ENCODE measurements around the gene GSX2. TPM values are rescaled to one million over a fixed set of nuclear protein-coding genes. Genes with fewer than 3 reads are reported as not detected.
"Not testable (repeated sequence)": the region's sequence is repeated elsewhere in the genome, so short reads cannot be mapped to it uniquely, and the experiment has no call there.

GSX2 gene
- total RNA-seq (2014; rRNA removed; shearing (Covaris generic)), result not detected in 2 replicates

DNA sequence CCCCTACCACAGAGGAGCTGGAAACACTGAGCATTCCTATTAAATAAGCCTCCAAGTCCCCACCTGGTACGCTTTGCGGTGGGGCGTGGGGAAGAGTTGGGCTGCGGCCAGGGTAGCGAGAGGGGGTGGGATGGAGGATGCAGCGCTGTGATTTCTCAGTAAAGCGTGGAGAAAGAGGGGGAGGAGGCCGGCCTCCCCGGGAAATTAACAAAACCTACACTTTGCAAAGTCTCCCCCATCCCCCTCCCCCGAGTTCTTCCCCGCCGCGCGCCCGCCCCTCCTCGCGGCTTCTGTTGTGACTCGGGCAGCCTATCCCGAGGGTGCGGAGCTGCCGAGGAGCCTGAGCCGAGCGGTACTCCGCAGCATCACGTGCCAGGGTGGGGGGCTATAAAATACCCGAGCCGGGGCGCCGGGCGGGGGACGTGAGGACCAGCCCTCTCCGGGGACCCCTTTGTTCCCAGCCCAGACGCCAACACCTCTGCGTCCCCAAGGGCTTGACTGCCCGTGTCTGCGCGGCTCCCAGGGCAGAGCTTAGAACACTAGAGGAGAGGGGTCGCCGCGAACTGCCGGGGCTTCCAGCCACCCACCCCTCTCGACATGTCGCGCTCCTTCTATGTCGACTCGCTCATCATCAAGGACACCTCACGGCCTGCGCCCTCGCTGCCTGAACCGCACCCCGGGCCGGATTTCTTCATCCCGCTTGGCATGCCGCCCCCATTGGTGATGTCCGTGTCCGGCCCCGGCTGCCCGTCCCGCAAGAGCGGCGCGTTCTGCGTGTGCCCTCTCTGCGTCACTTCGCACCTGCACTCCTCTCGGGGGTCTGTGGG lies at the start of gene GSX2:
TSS of gene GSX2 (plus strand) at position 416 of the 827 bp plus-strand sequence. CDS start at position 598, 182 bp downstream.
- DNase-seq (ENCODE audit: low read depth), result peak; percentile 29

DNA sequence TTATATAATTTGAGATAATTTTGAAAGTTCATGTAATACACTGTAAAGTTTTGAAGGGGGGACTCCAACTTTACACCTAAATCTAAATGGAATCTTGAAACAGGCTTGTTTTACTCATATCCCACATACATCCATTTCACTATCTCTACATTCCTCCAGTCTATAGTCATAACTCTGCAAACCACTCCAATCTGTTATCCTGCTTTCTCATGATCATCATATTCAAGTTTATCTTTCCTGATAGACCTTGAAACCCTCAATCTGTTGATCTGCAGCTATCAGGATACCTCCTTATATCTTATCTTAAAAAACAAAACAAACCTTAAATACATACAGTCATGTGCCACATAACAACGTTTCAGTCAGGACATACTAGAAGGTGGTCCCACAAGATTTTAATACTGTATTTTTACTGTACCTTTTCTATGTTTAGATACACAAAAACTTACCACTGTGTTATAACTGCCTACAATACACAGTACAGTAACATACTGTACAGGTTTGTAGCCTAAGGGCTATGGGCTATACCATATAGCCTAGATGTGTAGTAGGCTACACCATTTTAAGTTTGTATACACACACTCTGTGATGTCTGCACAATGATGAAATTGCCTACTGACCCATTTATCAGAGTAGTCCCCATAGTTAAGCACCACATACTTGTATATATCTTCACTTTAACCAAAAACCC lies 49.6 kb upstream of the GSX2 start:
- no peak for DNase-seq (ENCODE audit: low read depth)

DNA sequence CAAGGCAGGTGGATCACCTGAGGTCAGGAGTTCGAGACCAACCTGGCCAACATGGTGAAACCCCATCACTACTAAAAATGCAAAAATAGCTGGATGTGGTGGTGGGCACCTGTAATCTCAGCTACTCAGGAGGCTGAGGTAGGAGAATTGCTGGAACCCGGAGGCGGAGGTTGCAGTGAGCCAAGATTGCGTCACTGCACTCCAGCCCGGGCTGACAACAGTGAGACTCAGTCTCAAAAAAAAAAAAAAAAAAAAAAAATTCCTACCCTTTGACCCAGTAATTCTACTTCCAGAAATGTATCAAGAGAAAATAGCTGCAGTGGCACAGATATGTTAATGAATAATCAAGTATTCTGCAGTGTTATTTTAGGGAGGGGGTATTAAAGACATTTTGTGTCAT lies 46.6 kb upstream of the GSX2 start:
- DNase-seq (ENCODE audit: low read depth), result not testable (repeated sequence)

DNA sequence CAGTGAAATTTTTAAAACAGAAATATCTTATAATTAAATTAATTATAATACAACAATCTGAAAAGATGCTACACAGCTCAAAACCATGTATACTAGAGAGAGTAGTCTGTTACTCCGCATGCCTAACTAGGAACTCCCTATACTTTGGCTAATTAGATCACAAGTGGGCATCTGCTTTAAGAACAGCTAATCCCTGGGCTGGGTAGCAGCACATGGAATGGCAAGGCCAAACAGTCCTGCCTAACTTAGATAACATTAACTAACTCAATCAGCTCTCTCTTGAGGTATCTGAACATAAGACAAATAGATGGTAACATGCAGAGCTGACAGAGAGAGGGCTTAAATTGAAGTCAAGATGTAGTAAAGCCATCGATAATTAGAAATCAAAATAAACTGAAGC lies 45.5 kb upstream of the GSX2 start:
- DNase-seq (ENCODE audit: low read depth), result no peak

DNA sequence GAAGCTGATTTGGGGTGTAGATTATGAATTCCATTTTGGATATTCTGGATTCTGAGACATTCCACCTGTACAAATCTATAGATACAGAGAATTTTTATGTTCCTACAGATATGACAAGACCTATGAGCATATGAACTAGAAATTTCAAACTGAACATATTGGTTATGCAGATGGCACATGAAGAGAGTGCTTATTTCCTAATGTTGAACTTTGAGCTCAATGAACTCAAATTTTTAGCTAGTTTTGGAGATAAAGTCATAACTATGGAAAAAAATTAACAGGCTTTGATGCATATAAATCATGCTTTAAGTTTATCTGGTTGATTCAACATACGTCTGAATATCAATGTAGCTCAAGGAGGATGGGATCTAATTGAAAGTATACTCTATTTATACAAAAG lies 44.5 kb upstream of the GSX2 start:
- DNase-seq (ENCODE audit: low read depth), result no peak

DNA sequence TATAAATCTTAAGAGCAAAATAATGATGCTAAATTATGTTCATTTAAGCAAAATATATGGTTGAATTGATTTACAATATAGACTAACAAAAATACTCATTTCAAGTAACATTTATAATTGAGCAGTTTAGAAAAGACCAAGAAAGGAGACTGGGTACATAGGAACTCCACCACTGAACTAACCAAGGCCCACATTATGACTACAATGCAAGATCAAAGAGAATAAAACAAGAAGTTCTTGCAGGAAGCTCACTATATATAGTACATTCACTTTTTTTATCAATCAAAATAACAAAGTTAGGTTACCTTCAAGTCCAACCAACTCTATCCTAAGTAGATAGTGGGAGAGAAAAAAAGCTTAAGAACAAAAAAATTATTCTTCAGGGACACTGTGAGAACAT lies 43.6 kb upstream of the GSX2 start:
- no peak for DNase-seq (ENCODE audit: low read depth)

DNA sequence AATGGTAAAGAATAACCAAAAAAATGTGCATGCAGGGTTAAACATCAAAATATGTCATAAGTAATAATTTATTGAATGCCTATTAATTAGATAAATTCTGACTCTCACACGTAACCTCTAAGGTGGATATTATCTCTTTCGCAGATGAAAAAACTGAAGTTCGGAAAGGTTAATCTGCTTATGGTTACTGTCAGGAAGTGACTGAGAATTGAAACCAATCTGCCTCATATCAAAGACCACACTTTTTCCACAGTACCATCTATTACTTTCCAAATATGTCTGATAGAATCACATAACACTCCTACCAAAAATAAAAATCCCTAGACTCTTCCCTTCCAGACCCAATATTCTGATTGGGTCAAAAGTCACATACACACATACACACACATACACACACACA lies 41.8 kb upstream of the GSX2 start:
- no peak for DNase-seq (ENCODE audit: low read depth)

DNA sequence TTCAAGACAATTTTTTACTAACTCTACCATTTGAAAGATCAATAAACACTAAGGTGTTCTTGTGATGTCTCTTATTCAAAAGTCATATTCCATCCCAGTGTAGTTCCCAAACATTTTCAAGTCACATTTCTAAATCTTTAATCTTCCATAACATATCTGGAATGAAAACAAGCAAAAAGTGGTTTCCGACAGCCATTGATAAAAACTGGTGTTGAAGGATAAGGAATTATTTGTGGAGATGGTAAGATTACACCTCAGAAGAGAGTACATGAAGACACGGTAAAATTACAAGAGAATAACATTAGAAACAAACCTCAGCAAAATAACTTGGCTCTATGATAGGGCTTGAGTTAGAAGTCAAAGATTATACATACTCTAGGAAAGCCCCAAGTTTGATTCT lies 39.8 kb upstream of the GSX2 start:
- no peak for DNase-seq (ENCODE audit: low read depth)

DNA sequence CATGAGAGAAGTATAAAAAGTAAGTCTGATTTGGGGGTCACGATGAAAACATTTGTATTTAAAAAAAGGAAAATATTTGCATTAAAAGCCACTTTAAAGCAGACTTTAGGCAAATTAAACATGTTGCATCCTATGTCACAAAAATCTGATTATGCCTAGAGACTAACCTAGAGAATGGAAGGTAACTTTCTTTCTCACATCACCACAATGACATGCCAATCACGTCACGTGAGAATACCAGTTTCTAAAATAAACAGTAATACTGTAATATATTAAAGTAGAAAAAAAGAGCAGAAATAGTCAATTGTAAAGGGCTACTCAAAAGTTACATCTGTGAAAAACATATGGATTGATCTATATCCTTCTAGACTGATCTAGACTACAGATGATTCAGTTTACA lies 38.9 kb upstream of the GSX2 start:
- no peak for DNase-seq (ENCODE audit: low read depth)

DNA sequence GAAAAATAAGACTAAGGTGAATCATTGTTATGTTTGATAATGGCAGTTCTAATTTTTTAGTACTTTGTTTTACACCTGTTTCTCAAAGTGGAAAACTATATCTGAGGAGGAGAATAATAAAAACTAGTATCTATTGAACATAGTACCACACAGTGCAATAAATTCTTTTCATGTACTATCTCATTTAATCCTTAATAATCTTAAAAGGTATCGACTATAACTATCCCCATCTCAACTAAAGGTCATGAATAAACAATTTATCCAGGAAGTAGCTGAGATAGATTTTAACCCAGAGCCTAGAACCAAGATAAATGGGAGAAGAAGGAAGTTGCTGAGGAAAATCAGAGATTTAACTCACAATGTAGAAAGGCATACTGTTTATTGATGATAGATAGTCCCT lies 38.1 kb upstream of the GSX2 start:
- DNase-seq (ENCODE audit: low read depth), result no peak

DNA sequence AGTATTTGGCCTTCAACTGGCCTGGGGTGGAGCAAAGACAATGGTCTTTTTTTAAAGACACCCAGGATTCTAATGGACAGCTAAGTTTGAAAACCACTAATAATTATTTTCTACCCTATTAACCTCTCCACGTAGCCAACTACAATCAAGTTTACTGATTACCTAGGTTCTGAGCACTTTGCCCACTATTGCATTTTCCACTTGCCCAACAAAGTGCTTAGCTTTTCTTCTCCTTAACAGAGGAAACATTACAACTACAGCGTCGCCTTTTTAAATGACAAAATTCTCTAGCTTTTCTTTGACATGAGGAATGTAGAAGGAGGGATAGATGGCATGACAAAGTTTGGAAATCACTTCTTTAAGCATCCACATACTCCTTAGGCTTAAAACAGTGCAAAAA lies 37.6 kb upstream of the GSX2 start:
- no peak for DNase-seq (ENCODE audit: low read depth)

DNA sequence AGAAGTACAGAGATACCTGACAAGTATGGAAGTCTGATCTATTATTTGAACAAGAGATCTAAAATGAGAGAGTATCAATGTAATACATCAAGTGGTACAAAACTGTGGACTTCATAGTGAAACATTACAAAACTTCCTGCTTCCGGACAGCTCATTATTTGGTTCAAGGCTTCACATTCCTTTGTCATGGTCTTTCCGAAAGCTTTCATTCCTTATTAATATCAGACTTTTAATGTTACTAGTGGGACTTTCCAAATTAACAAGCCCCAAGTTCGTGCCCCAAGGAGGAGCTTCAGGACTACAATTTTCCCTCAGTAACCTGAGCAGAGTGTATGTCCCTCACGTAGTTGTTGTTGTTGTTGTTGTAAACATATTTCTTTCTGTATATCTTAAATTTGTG lies 36.7 kb upstream of the GSX2 start:
- DNase-seq (ENCODE audit: low read depth), result peak; percentile 57

DNA sequence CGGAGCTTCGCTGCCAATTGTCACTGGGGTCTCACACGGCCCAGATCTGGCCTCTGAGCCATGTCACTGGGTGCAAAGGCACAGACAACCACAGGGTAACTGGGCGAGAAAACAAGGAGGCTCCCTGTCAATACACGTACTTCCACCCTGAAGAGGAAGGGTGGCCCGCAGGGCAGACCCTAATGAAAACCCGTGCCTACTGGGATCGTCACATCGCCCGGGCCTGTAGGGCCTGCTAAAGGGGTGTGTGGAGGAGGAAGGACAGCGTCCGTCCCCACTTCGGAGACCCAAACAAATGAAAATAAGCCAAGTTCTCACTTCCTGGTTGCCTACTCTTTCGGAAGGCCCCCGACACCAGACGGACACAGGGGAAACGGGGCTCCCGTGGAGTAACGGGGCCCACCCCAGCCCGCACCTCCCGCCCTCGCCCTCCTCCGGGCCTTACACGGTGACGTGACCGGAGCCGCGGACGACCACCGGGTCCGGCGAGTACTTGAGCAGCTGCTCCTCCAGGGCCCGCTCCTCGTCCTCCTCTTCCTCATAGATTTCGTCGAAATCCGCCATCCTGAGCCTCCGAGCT lies 36.1 kb upstream of the GSX2 start:
- DNase-seq (ENCODE audit: low read depth), result peak; percentile 40

DNA sequence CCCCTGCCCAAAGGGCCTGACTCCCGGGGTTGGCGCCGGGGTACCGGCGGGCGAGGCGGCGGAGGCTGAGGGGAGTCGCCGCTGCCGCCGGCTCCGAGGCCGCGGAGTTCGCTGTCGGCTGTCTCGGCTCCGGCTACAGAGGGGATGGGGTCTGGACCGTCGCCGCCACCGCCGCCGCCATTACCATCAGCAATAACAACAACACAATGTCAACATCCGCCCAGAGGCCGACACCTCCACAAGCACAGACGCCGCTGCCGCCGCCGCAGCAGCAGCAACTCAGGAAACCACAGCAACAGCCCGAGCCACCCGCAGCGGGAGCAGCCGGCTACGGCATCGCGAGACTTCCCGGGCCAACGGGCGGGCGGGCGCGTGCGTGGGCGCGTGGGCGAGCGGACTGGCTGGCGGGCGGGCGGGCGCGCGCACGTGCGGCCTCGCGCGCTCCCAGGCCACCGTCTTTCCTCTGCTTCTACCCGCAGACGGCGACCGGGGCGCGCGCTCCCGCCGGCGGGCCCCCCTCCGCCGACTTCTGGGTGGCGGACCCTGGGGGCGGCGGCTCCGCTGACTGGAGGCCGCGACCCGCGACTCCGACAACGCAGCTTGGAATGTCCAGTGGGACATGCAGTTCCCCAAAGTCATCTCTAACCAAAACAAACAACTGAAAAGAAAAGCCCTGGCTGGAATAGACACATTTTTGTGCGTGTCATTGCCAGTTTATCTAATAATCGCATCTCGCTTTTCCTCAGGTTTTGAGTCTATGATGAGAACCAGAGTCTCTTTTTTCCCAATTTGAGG lies 35.4 kb upstream of the GSX2 start, which contains the start of gene CHIC2:
TSS of gene CHIC2 (minus strand) at position 289 of the 795 bp plus-strand sequence. CDS start 305 bp downstream, outside the sequence.
- peak; percentile 87 for DNase-seq (ENCODE audit: low read depth)

DNA sequence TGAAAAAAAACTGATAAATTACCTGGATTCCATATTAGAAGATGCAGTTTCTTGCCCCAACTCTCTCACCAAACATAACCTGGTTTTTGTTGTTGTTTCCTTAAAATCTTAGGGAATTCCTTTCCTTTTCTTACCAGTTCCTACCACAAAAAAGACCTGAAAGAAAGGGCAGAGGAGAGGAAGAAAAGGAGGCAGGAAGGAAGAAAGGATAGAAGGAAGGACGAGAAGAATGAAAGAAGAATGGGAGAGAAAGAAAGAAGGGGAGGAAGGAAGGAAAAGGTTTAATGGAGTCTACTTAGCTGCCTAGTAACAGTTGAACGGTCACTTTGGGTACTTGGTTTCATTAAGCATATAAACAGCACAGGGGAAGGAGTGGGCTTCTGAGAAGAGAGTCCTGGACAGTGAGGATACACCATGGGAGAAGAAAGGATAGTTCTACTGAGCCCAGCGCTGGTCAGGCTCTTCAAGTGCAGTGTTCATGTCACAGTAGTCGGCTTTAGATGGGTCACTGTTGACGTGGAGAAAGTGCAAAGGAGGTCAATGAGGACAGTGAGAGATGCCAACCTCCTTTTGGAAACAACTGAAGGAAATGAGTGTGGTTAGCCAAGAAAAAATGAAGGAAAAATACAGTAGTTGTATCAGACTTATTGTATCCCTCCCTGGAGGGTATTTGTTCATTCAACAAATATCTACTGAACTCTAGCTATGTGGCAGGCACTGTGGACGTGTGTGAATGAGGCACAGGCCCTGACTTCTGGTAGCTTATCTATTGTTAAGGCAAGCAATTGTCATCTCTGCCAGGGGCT lies 34.5 kb upstream of the GSX2 start:
- peak; percentile 78 for DNase-seq (ENCODE audit: low read depth)

DNA sequence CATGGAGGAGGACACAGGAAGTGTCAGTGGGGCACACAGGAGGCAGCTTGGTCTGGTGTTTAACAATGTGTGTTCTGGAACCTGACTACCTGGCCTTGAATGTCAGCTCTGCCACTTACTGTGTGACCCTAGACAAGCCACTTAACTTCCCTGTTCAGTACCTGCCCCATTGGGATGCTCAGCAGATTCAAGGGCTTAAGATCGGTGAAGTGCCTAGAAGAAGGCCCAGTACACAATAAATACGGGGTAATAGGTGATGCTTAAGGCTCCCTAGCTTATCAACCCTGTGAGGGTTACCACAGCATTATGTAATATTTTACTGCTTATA lies 33.9 kb upstream of the GSX2 start:
- DNase-seq (ENCODE audit: low read depth), result no peak

DNA sequence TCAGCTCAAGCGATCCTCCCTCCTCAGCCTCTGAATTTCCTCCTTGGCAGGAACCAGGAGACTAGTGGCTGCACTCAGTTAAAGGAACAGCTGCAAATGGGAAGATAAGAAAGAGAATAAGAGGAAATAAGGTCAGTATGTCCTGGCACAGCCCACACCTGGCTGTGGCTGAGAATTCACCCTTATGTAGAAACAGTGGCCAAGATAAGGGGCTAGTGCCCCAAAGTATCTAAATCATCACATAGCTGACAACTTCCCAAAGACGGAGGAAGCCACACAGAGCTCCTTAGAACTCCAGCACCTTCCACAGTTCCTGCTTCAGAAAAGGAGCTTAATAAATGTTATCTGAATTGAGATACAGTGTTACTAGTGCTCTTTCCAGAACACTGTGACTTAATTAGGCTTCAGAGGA lies 33.2 kb upstream of the GSX2 start:
- DNase-seq (ENCODE audit: low read depth), result no peak

DNA sequence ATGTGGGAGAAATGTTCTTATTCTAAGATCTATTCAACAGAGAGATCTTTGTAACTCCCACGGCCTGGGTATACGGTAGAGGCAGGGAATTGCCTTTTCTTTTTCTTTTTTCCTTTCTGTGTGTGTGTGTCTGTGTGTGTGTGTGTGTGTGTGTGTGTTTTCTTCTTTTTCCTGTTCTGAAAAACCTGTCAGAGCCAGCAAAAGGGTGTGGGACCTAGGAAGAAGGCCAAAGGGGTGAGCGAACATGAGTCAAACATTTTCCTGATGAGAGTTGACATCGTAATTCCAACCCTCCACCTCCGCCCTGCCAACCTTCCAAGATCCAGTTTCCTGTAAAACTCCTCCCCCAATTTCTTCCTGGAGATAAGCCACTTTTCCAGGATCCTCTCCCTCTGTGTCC lies 32.8 kb upstream of the GSX2 start:
- DNase-seq (ENCODE audit: low read depth), result peak; percentile 86

DNA sequence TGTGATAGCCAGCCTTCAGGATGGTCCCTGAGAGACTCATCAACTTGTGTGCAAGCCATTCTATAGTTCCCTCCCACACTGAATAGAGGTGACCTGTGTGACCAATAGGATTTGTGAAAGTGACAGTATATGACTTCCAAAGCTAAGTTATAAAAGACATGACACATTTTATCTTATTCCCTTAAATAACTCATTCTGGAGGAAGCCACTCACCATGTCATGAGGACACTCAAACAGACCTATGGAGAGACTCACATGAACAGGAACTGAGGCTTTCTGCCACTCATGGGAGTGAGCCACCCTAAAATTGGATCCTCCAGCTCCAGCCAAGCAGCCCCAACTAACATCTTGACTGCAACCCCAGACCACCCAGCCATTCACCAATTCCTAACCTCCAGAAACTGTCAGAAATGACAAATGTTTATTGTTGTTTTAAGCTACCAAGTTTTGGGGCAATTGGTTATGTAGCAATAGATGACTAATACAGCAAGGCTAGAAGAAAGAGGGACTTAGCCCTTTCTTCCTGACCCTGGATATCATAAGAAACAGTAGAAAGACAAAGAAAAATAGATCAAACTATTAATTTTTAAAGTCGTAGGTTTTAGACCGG lies 26.6 kb upstream of the GSX2 start:
- DNase-seq (ENCODE audit: low read depth), result peak; percentile 41

DNA sequence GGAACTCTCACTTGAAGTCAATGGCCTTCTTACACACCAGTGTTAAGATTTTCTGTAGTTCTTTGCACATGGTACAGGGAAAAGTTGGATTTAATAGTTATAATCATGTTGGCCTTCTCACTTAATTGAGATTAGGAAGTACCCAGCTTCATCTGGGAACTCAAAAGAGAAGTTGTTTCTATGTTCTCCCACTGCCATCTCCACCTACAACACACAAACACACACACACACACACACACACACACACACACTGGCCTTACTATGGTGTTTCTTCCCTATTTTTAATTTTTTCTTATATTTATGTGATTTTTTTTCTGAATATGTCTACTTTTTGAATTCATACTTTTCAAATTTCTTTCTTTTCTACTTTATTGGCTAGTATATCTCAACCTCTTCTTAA lies 25.6 kb upstream of the GSX2 start:
- no peak for DNase-seq (ENCODE audit: low read depth)

DNA sequence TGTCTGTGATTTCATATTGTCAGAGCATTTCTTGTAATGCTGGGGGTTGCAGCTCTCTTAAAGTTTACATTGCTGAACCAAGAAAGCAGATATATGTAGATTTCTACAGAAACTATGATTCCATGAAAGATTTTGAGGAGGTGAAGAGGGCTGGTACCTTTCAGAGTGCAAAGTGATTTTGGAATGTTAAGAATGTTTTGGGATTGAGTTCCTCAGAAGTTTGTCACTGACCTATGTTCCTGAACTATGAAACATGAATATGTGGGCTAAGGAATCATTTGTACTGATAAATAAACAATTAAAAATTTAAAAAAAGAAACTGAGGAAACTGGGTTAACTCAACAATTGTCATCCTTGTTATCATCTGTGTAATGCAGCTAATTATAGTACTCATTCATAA lies 23.3 kb upstream of the GSX2 start:
- peak; percentile 36 for DNase-seq (ENCODE audit: low read depth)
